Immature natural killer cell (primary cell): Measurements from ENCODE around the gene ARHGEF6. TPM values are rescaled to one million over a fixed set of nuclear protein-coding genes. Genes with fewer than 3 reads are reported as not detected.
A peak's percentile ranks its signal among the peaks of the same experiment; 100 is the strongest.

ENCODE experiments used
- DNase-seq, 3 donors: peaks; one replicate each; pipeline ENCODE4 v3.0.0; 2022; ENCODE audit warnings: mixed read lengths in 1 of 3
- H3K27ac Mint-ChIP-seq, 6 donors: one replicate each; pipeline ENCODE4 v1.8.0; 2020; ENCODE audit warnings: mixed read lengths in 6 of 6, mild to moderate bottlenecking in 5 of 6, inconsistent platforms in 4 of 6, moderate library complexity in 3 of 6
- H3K27me3 Mint-ChIP-seq, 3 donors: one replicate each; pipeline ENCODE4 v1.8.0; 2020 to 2021; ENCODE audit warnings: low read depth in 3 of 3, mild to moderate bottlenecking in 3 of 3, mixed read lengths in 3 of 3, moderate library complexity in 3 of 3, inconsistent platforms in 1 of 3
- H3K36me3 Mint-ChIP-seq, 3 donors: one replicate each; pipeline ENCODE4 v1.8.0; 2020; ENCODE audit warnings: mixed read lengths in 3 of 3, inconsistent platforms in 2 of 3, mild to moderate bottlenecking in 2 of 3
- H3K4me1 Mint-ChIP-seq, 2 donors: one replicate each; pipeline ENCODE4 v1.8.0; 2020; ENCODE audit warnings: inconsistent platforms in 2 of 2, mild to moderate bottlenecking in 2 of 2, mixed read lengths in 2 of 2, moderate library complexity in 1 of 2
- H3K4me3 Mint-ChIP-seq, 5 donors: one replicate each; pipeline ENCODE4 v1.8.0; 2020; ENCODE audit warnings: mild to moderate bottlenecking in 5 of 5, mixed read lengths in 5 of 5, inconsistent platforms in 3 of 5, moderate library complexity in 3 of 5
- H3K9me3 Mint-ChIP-seq, 6 donors: one replicate each; pipeline ENCODE4 v1.8.0; 2020; ENCODE audit warnings: mild to moderate bottlenecking in 6 of 6, mixed read lengths in 6 of 6, inconsistent platforms in 4 of 6, moderate library complexity in 3 of 6
- polyA plus RNA-seq, 3 donors: library from polyadenylated mRNA; unstranded; fragments of 300-500 nt; fragmentation: Illumina TruSeq; gene quantifications; one replicate each; pipeline ENCODE4 v1.2.3, GENCODE V29; 2021

ARHGEF6 gene
- polyA plus RNA-seq, 3 donors from 2014 or later = 48.4 to 62.0 (median 50.5) TPM

- DNase-seq = peak in 2 of 3 donors; percentile 11 to 13
- Mint-ChIP-seq H3K27ac (peak overlapping the region; percentile 12 to 85 (median 66)), H3K9me3 (no peaks in the 10 kb centered on the region), H3K27me3 (peaks cover 2 to 10% (median 5%) of the 10 kb centered on the region in 3 donors), H3K4me1 (peaks cover 82 to 90% of the 10 kb centered on the region in 2 donors), H3K4me3 (peak overlapping the region; percentile 28 to 68 (median 42)), H3K36me3 (peaks cover 0 to 3% (median 0%) of the 10 kb centered on the region in 3 donors)
Observed at GRCh38 chrX:136629084-136629750, 151.5 kb downstream of the ARHGEF6 start.

DNA sequence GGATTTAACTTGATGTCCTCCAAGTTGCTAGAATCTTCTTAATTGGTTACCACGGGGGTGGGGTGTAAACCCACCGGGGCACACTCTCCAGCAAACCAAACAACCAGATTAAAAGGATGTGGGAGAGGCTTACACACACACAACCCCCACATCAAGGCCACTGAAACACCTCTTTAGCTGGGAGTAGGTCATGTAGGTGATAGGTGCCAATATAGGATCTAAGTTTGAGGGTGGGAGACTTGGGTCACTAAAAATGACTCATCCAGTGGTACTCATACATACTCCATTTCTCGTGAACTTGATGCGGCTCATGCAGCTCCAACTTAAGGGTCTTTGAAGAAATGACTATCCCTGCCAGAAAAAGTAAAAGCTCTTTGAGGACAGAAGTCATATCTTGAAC lies 153.3 kb downstream of the ARHGEF6 start:
- peak; percentile 32 to 46 (median 34) for DNase-seq
- H3K27me3 Mint-ChIP-seq = peaks cover 2 to 10% (median 3%) of the 10 kb centered on the region in 3 donors
- H3K27ac Mint-ChIP-seq = peak overlapping the region; percentile 39 to 76 (median 66)
- H3K36me3 Mint-ChIP-seq = no peaks in the 10 kb centered on the region
- H3K4me1 Mint-ChIP-seq = peaks cover 86 to 90% of the 10 kb centered on the region in 2 donors
- peak overlapping the region; percentile 53 to 71 (median 62) for H3K4me3 Mint-ChIP-seq
- H3K9me3 Mint-ChIP-seq = no peaks in the 10 kb centered on the region

DNA sequence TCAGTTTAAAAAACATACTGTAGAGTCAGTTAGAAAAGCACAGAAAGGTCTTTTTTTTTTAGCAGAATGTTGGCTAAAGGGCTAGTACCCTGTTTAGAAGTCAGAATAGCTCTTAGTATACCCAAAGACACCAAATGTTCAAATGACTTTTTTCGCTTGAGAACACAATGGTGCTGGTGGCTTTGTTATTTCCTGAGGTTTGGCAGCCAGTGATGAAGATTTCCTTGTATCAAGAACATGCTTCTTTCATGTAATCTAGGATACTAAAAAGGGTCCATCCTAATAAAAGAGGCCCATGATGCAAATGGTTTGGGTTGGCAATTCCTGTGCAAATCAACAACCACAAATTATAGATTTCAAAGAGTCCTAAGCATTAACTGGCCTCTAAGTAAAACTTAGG lies 153.8 kb downstream of the ARHGEF6 start:
- peaks cover 85 to 87% of the 10 kb centered on the region in 2 donors for H3K4me1 Mint-ChIP-seq
- no peaks in the 10 kb centered on the region for H3K36me3 Mint-ChIP-seq
- peak in 1 of 3 donors; percentile 7 for DNase-seq
- peak overlapping the region; percentile 40 to 71 (median 62) for H3K4me3 Mint-ChIP-seq
- H3K27ac Mint-ChIP-seq = peak overlapping the region; percentile 21 to 76 (median 66)
- H3K27me3 Mint-ChIP-seq = peaks cover 2 to 8% (median 2%) of the 10 kb centered on the region in 3 donors
- no peaks in the 10 kb centered on the region for H3K9me3 Mint-ChIP-seq

DNA sequence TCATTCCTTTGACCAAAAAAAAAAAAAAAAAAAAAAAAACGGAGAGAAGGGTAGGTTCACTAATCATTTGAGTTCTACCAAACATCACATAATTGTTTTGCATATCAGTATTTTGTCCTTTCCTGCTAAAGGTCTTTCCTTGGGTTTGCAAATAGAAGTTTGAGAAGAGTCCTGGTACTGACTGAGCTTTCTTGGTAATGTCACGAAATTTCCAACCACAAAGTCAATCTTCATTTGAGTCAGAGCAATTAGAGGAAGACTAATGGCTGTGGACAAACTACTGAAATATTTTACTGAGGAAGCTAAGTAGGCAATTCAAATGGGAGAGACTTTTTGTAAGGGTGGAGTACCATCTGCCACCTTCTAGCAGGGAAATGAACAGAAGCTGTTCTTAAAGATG lies 154.5 kb downstream of the ARHGEF6 start:
- Mint-ChIP-seq H3K9me3 (no peaks in the 10 kb centered on the region), H3K4me3 (peak overlapping the region in 4 of 5 donors; percentile 20 to 71 (median 55)), H3K27ac (peak overlapping the region in 3 of 6 donors; percentile 40 to 63 (median 51)), H3K27me3 (peaks cover 2 to 9% (median 2%) of the 10 kb centered on the region in 3 donors), H3K4me1 (peaks cover 84 to 86% of the 10 kb centered on the region in 2 donors), H3K36me3 (no peaks in the 10 kb centered on the region)
- no peak for DNase-seq

DNA sequence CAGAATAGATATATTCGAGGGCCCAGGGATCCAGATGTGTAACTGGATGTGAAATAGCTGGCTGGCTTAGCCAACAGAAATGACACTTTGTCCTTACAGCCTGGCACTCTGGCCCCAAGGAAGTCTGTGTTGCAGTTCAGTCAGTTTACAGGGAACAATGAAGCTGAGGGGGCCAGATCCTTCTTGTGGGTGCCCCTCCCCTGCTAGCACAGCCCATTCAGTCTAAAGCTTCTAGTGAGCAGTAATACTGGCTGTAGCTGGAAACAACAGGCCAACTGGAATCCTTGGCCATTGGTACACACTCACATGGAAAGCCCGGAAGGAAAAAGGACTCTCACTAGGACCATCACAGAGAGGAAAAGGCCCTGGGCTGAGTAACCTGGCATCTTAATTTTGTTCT lies 155.5 kb downstream of the ARHGEF6 start:
- no peaks in the 10 kb centered on the region for H3K9me3 Mint-ChIP-seq
- peaks cover 74 to 76% of the 10 kb centered on the region in 2 donors for H3K4me1 Mint-ChIP-seq
- DNase-seq = no peak
- H3K27me3 Mint-ChIP-seq = peaks cover 2 to 8% (median 3%) of the 10 kb centered on the region in 3 donors
- H3K27ac Mint-ChIP-seq = no peak overlapping the region
- H3K4me3 Mint-ChIP-seq = no peak overlapping the region
- no peaks in the 10 kb centered on the region for H3K36me3 Mint-ChIP-seq

GRCh38 chrX:136623396-136623795 lies 157.3 kb downstream of the ARHGEF6 start:
- Mint-ChIP-seq H3K4me1 (peaks cover 57 to 58% of the 10 kb centered on the region in 2 donors), H3K27ac (peak overlapping the region in 5 of 6 donors; percentile 15 to 74 (median 58)), H3K9me3 (no peaks in the 10 kb centered on the region), H3K36me3 (no peaks in the 10 kb centered on the region), H3K27me3 (peaks cover 1 to 2% (median 2%) of the 10 kb centered on the region in 3 donors), H3K4me3 (peak overlapping the region; percentile 16 to 69 (median 44))
- peak in 2 of 3 donors; percentile 32 to 34 for DNase-seq

- Mint-ChIP-seq H3K27ac (no peak overlapping the region), H3K27me3 (peaks cover 1 to 2% (median 2%) of the 10 kb centered on the region in 3 donors), H3K4me1 (peaks cover 50% of the 10 kb centered on the region in 2 donors)
Observed at GRCh38 chrX:136622568-136622967, 158.2 kb downstream of the ARHGEF6 start.

DNA sequence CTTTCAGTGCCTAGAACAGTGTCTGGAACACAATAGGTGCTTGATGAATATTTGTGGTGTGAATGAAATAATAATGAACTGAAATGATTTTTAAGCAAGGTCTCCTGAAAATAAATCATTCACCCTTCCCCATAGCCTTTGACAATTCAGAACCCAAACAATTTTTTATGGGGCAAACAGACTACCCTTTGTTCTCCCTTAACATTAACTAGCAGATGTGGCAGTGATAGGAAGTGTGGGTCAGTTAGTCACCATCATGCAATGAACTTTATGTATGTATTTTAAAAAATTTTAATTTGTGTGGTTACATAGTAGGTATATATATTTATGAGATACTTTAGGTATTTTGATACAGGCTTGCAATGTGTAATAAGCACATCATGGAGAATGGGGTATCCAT lies 160.0 kb downstream of the ARHGEF6 start:
- no peak overlapping the region for H3K4me3 Mint-ChIP-seq
- peaks cover 1 to 2% (median 2%) of the 10 kb centered on the region in 3 donors for H3K27me3 Mint-ChIP-seq
- no peaks in the 10 kb centered on the region for H3K36me3 Mint-ChIP-seq
- no peak overlapping the region for H3K27ac Mint-ChIP-seq
- H3K4me1 Mint-ChIP-seq = peaks cover 32% of the 10 kb centered on the region in 2 donors
- H3K9me3 Mint-ChIP-seq = no peaks in the 10 kb centered on the region
- no peak for DNase-seq

More at GRCh38 chrX:136622568-136622967, 158.2 kb downstream of the ARHGEF6 start:
- Mint-ChIP-seq H3K9me3 (no peaks in the 10 kb centered on the region), H3K4me3 (no peak overlapping the region), H3K36me3 (no peaks in the 10 kb centered on the region)
- DNase-seq = no peak

DNA sequence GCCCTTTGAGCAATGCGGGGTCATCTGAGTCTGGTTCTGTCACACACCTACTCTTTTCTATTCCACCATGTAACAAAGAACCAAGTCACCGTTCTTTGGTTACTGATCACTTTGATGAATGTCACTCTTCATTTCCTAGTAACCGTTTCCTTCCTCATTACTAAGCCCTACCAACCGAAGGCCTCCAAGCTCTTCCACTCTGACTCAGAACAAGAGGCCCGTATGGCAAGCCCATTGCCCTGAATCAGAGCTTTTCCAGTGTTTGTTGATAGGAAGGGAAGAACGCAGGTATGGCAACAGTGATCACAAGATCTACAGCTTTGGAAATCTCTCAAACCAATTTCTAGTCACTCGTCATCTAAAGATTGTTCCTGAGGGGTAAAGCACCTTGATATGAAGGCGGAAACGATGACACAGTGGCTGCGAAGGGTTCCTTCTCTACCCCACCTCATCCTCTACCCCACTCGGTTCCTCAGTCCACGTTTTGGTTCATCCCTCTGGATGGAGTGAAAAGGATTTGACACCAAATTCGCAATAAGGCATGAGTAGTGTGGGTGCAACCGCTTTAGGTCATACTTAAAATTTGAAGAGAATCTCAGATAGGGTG lies 160.7 kb downstream of the ARHGEF6 start:
- no peak for DNase-seq
- H3K4me1 Mint-ChIP-seq = peaks cover 24 to 26% of the 10 kb centered on the region in 2 donors

GRCh38 chrX:136616987-136617685 lies 163.6 kb downstream of the ARHGEF6 start:
- H3K36me3 Mint-ChIP-seq = no peaks in the 10 kb centered on the region
- no peak overlapping the region for H3K4me3 Mint-ChIP-seq
- H3K9me3 Mint-ChIP-seq = no peaks in the 10 kb centered on the region
- H3K27ac Mint-ChIP-seq = no peak overlapping the region
- peaks cover 0 to 4% of the 10 kb centered on the region in 2 donors for H3K4me1 Mint-ChIP-seq
- H3K27me3 Mint-ChIP-seq = peaks cover 0 to 2% (median 1%) of the 10 kb centered on the region in 3 donors
- no peak for DNase-seq

More for the DNA sequence above, 160.7 kb downstream of the ARHGEF6 start:
- Mint-ChIP-seq H3K36me3 (no peaks in the 10 kb centered on the region), H3K27ac (no peak overlapping the region), H3K27me3 (peaks cover 1 to 2% (median 2%) of the 10 kb centered on the region in 3 donors), H3K9me3 (no peaks in the 10 kb centered on the region), H3K4me3 (no peak overlapping the region)

Other genes with a start within 250 kb of the ARHGEF6 start
- gene VGLL1, start 248.7 kb downstream of the ARHGEF6 start, polyA plus RNA-seq = not detected
- gene CD40LG, start 132.8 kb downstream of the ARHGEF6 start, polyA plus RNA-seq = under 1 TPM; 0.21 to 0.63 (median 0.37) TPM
- gene RBMX, start 99.8 kb upstream of the ARHGEF6 start, polyA plus RNA-seq = 100 to 1,000 TPM; 119 to 162 (median 142) TPM